Fibroblast of villous mesenchyme (primary cell): ENCODE results near the gene ZDHHC17. TPM values are rescaled to one million over a fixed set of nuclear protein-coding genes. Genes with fewer than 3 reads are reported as not detected.
A peak's percentile ranks its signal among the peaks of the same experiment; 100 is the strongest.

Experiments
- DNase-seq: peaks from one replicate; pipeline ENCODE4 v3.0.0-alpha.2; 2010; ENCODE audit warnings: low read depth
- H3K4me3 ChIP-seq: 2 replicates; pipeline ENCODE4 v1.5.1; 2011; ENCODE audit warnings: low read depth, mild to moderate bottlenecking, low read length
- CTCF ChIP-seq: IDR thresholded peaks from 2 replicates; pipeline ENCODE4 v1.5.1; 2012; ENCODE audit warnings: low read depth, mild to moderate bottlenecking, low read length; ENCODE audit not compliant: insufficient read depth
- total RNA-seq: library from RNA; depleted of rRNA; stranded (reverse); fragments of >200 nt; gene quantifications from 2 replicates; pipeline ENCODE4 v1.2.3, GENCODE V29; 2012

Gene ZDHHC17
- total RNA-seq, 1 donor = 73.0 TPM

- no peak overlapping the region for H3K4me3 ChIP-seq
- TF ChIP-seq CTCF = no peak
- DNase-seq = no peak
These were observed 48.1 kb downstream of the ZDHHC17 start for GRCh38 chr12:76811976-76812375.

GRCh38 chr12:76813265-76813664, 49.4 kb downstream of the ZDHHC17 start:
- no peak overlapping the region for H3K4me3 ChIP-seq
- no peak for DNase-seq
- no peak for TF ChIP-seq CTCF

- no peak overlapping the region for H3K4me3 ChIP-seq
- no peak for TF ChIP-seq CTCF
- no peak for DNase-seq
These were observed 50.1 kb downstream of the ZDHHC17 start for GRCh38 chr12:76813972-76814371.

GRCh38 chr12:76820888-76821482, 57.1 kb downstream of the ZDHHC17 start:
- DNase-seq = peak; percentile 38
- peak; percentile 71 for TF ChIP-seq CTCF
- H3K4me3 ChIP-seq = no peak overlapping the region

- no peak overlapping the region for H3K4me3 ChIP-seq
- DNase-seq = peak; percentile 11
- no peak for TF ChIP-seq CTCF
These were observed 66.5 kb downstream of the ZDHHC17 start for GRCh38 chr12:76830436-76830835.

GRCh38 chr12:76836633-76837032, 72.7 kb downstream of the ZDHHC17 start:
- H3K4me3 ChIP-seq = no peak overlapping the region
- no peak for DNase-seq
- TF ChIP-seq CTCF = no peak

GRCh38 chr12:76847260-76847659, 83.3 kb downstream of the ZDHHC17 start:
- no peak for TF ChIP-seq CTCF
- no peak overlapping the region for H3K4me3 ChIP-seq
- no peak for DNase-seq
